Left cardiac atrium (tissue), 4 donors: ENCODE measurements around the gene TSHZ2. TPM values are rescaled to one million over a fixed set of nuclear protein-coding genes. Genes with fewer than 3 reads are reported as not detected.
"Not testable (repeated sequence)": the region's sequence is repeated elsewhere in the genome, so short reads cannot be mapped to it uniquely, and the experiment has no call there.

Experiments used
- ATAC-seq, 2 donors: fragments of 200-7000 bp; cut with Tn5 transposase; one replicate each; pipeline ENCODE4 v1.9.1; 2020; ENCODE audit warnings: mild to moderate bottlenecking in 2 of 2, moderate library complexity in 2 of 2
- DNase-seq: peaks from one replicate; pipeline ENCODE4 v3.0.0-alpha.2; 2020
- intact Hi-C, 2 donors: fragments of 100-400 bp; cut with DNase I; formaldehyde crosslinking; loops; one replicate each; pipeline versions ENCODE4 v1.14.1 to v1.15.1; 2022 to 2023
- total RNA-seq, 2 donors: library from RNA; stranded (reverse); fragmentation: NEBNext Ultra II Directional; extraction: Animal tissue kit (Norgen Biotek cat#: 25700); gene quantifications; one replicate each; pipeline ENCODE4 v1.2.1, GENCODE V29; 2021
- donor health status: DM: no; HTN: yes; CAD: no.
- donor health status: DM: no; HTN: yes; CAD: no; lungs with severe emphysema.
- donor health status: DM: yes; HTN: yes; CAD: no.
- donor health status: Dilated cardiomyopathy.

Gene TSHZ2
- total RNA-seq, 2 donors from 2014 or later: 12.0 to 12.6 TPM

- ATAC-seq, intact Hi-C loops, DNase-seq: not testable (repeated sequence)
Measured at GRCh38 chr20:53504106-53504505, 531.9 kb downstream of the TSHZ2 start.

DNA sequence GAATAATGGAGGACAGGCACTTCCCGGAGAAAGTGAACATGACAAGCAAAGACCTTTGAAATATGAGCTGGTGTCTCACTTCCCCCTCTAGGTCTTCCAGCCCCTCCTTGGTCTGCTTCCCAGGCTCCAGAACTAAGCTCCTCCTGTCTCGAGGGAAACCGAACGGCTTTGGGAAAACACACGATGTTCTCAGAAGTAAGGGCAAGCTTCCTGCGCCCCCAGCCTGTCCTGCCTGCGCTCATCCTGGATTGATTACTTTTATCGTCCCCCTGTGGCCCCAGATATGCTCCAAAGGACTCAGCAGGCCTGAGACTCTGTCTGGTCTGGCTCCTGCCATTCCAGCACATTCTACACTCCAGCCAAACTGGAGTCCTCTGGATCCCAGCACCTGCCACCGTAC, 538.1 kb downstream of the TSHZ2 start:
- DNase-seq: no peak
- no peak for ATAC-seq
- intact Hi-C loops: no loop called here

DNA sequence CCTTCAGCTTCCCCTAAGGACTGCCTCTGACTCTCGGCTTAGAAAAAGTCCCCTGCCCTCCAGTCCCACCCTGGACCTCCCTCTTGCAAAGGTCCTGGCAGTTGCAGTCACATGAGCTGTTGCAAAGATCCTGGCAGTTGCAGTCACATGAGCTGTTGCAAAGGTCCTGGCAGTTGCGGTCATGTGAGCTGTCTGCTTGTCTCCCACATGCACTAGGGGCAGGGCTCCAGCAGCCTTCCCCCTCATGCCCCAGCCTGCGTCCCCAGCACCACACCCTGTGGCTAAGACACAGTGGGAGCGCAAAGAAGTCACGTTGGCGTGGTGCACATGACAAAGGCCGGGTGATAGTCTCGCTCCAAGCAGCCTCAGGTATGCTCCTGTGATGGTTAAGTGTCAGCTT, 538.5 kb downstream of the TSHZ2 start:
- intact Hi-C loops: no loop called here
- DNase-seq (no peak), ATAC-seq (no peak)

DNA sequence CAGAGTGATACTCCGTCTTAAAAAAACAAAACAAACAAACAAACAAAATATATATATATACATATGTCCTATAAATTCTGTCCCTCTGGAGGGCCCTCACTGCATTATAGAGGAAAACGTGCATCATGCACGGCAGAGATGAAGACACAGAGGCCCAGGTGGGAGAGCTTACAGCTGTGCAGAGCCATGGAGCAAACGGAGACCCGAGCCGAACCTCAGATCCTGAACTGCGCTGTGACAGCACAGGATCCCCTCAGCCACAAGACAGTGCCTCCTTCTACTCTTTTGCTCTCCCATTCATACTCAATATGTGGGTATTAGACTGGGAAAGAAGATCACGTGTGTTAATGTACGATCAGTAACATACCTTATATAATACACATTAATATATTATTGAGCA, 539.9 kb downstream of the TSHZ2 start:
- ATAC-seq (no peak), DNase-seq (no peak)
- intact Hi-C loops: no loop called here

- no peak for ATAC-seq
- intact Hi-C loops: no loop called here
- DNase-seq: no peak
Measured at GRCh38 chr20:53513168-53513488, 541.0 kb downstream of the TSHZ2 start.

GRCh38 chr20:53513489-53514298, 541.5 kb downstream of the TSHZ2 start:
- intact Hi-C loops: no loop called here
- no peak for ATAC-seq
- DNase-seq: no peak

DNA sequence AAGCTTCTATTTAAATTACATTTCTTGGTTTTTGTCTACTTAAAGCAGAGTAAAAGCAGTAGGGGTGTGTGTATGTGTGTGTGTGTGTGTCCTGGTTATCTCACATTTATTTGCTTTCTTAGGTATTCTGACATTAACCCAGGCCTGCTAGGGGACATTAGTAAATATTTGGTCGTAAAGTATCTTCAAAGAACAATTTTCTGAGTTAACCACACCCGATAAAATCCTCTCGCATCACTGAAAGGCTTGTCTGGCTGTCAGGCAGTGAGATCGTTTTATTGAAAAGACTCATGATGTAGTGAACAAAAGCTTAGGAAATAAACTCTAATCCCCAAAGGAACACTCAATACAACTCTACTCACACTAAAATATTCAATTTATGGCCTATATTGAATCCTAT, 543.6 kb downstream of the TSHZ2 start:
- no peak for DNase-seq
- intact Hi-C loops: no loop called here
- no peak for ATAC-seq

GRCh38 chr20:53517146-53517545, 545.0 kb downstream of the TSHZ2 start:
- intact Hi-C loops: no loop called here
- DNase-seq (no peak), ATAC-seq (no peak)

DNA sequence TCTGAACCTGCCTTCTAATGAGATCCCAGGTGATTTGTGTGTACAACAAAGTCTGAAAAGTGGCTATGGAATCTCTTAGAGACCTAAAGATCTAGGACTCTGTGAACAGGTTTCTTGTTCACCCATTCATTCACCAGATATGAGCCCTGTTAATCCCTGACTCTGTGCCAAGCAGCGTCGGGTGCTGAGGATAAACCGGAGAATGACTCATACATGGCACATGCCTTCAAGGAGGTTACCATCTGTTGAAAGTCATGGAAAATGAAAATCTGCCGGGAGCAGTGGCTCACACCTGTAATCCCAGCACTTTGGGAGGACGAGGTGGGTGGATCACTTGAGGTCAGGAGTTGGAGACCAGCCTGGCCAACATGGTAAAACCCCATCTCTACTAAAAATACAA, 549.3 kb downstream of the TSHZ2 start:
- intact Hi-C loops, ATAC-seq, DNase-seq: not testable (repeated sequence)

DNA sequence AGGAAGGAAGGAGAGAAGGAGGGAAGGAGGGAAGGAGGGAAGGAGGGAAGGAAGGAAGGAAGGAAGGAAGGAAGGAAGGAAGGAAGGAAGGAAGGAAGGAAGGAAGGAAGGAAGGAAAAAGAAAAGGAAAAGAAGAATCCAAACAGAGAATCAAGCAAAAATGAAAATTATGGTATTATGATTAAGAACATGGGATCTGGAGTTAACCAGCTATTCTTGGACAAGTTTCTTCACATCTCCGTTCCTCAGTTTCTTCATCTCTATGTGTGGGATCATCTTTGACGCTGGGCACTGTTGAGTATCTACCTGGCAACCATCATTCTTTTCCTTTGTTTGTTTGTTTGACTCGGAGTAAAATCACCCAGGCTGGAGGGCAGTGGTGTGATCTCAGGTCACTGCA, 549.9 kb downstream of the TSHZ2 start:
- DNase-seq (no peak), ATAC-seq (no peak)
- intact Hi-C loops: no loop called here

- DNase-seq (no peak), ATAC-seq (no peak)
- intact Hi-C loops: no loop called here
Measured at GRCh38 chr20:53522696-53523095, 550.5 kb downstream of the TSHZ2 start.

GRCh38 chr20:53523615-53524014, 551.5 kb downstream of the TSHZ2 start:
- ATAC-seq, DNase-seq, intact Hi-C loops: not testable (repeated sequence)

- no peak for DNase-seq
- intact Hi-C loops: no loop called here
- no peak for ATAC-seq
Measured at GRCh38 chr20:53524589-53525312, 552.6 kb downstream of the TSHZ2 start.

DNA sequence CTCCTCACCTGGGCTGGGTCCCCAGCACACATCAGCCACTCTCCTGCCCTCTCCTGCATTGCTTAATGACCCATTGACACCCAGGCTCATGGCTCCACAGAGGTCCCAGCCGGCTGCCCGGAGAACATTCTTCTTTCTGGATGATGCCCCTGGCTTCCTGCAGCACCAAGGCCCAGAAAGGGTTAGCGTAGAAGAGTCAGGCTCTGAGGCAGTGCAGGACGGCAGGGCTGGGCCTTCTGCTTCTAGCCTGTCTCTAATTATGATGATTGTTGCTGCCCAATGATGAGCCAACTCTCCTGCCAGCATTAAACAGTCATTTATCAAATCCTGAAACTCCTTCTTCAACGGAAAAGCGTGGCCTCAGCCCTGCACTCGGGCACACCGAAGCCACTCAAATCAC, 555.0 kb downstream of the TSHZ2 start:
- ATAC-seq: no peak
- intact Hi-C loops: no loop called here
- no peak for DNase-seq

DNA sequence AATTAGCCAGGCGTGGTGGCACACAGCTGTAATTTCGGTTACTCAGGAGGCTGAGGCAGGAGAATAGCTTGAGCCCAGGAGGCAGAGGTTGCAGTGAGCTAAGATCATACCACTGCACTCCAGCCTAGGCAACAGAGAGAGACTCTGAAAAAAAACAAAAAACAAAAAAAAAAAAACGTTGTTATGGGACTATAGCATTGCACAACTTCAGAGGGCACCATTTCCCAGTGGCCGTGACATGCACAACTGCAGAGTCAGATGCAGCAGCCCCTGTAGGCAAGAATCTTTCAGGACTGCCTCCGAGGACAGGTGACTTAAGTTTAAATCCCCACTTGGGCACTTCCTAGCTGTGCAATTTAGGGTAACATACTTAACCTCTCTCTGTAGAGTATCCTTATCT, 557.5 kb downstream of the TSHZ2 start:
- DNase-seq: no peak
- ATAC-seq: no peak
- intact Hi-C loops: no loop called here

DNA sequence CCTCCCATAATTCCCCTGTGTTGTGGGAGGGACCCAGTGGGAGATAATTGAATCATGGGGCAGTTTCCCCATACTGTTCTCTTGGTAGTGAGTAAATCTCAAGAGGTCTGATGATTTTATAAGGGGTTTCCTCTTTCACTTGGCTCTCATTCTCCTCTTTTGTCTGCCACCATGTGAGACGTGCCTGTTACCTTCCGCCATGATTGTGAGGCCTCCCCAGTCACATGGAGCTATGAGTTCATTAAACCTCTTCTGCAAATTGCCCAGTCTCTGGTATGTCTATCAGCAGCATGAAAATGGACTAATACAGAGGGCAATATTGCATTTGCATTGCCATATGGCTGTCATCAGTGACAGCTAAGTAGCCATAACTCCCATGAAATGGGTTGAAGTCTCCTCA, 558.3 kb downstream of the TSHZ2 start:
- no peak for ATAC-seq
- no peak for DNase-seq
- intact Hi-C loops: no loop called here

- ATAC-seq, DNase-seq, intact Hi-C loops: not testable (repeated sequence)
Measured at GRCh38 chr20:53532654-53533312, 560.6 kb downstream of the TSHZ2 start.

DNA sequence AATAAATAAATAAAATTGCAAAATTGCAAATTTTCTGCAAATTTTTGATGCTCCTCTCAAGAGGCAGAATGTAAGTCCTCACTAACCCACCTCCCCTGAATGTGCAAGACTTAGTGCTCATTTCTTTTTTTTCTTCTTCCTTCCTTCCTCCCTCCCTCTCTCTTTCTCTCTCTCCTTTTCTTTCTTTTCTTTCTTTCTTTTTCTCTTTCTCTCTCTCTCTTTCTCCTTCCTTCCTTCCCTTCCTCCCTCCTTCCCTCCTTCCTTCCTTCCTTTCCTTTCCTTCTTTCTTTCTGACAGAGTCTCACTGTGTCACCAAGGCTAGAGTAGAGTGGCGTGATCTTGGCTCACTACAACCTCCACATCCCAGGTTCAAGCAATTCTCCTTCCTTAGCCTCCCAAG, 561.3 kb downstream of the TSHZ2 start:
- intact Hi-C loops: no loop called here
- DNase-seq (no peak), ATAC-seq (no peak)

- ATAC-seq: no peak
- no peak for DNase-seq
- intact Hi-C loops: no loop called here
Measured at GRCh38 chr20:53534037-53534436, 561.9 kb downstream of the TSHZ2 start.

GRCh38 chr20:53535878-53536277, 563.7 kb downstream of the TSHZ2 start:
- DNase-seq: no peak
- ATAC-seq: no peak
- intact Hi-C loops: no loop called here
